HG03558 (cell line): ENCODE results near the gene GPR183.
A peak's percentile ranks its signal among the peaks of the same experiment; 100 is the strongest.

Source experiments
- ATAC-seq: cut with Tn5 transposase; IDR thresholded peaks from one replicate; pipeline ENCODE4 v1.9.1; 2021; ENCODE audit warnings: moderate number of reproducible peaks; ENCODE audit not compliant: unreplicated experiment; ENCODE audit errors: extremely low read depth

Gene GPR183

GRCh38 chr13:99275093-99275469 is 32.1 kb downstream of the GPR183 start:
- no peak for ATAC-seq

GRCh38 chr13:99273128-99273527 is 34.1 kb downstream of the GPR183 start:
- ATAC-seq, result no peak

DNA sequence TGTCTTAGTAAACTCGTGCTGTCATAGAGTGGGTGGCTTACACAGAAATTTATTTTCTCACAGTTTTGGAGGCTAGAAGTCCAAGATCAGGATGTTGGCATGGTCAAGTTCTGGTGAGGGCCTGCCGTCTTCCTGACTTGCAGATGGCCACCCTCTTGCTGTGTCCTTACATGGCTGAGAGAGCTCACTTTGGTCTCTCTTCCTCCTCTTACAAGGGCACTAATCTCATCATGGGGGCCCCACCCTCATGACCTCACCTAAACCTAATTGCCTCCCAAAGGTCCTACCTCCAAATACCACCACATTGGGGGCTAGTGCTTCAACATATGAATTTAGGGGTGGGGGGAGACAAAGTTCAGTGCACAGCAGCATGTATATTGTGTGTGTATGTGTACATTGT is 34.7 kb downstream of the GPR183 start:
- ATAC-seq, result no peak

GRCh38 chr13:99271249-99271648 is 36.0 kb downstream of the GPR183 start:
- ATAC-seq, result no peak

DNA sequence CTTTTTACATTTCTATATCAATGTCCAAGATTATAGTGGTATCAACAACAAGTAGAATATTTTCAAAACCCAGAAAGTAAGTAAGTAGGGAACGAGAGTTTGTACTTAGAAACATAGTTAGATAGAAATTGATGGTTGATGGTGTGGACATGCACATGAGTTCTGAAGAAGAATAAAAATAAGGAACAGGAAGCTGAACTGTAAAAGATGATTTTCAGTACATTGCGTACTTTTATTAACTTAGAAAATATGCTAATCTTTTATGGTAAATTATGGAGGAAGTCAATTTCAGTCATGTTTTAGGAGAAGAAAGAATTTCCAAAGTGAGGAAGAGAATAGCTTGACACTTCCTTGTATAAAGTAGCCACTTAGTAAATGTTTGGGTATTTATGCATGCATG is 36.7 kb downstream of the GPR183 start:
- ATAC-seq, result no peak

DNA sequence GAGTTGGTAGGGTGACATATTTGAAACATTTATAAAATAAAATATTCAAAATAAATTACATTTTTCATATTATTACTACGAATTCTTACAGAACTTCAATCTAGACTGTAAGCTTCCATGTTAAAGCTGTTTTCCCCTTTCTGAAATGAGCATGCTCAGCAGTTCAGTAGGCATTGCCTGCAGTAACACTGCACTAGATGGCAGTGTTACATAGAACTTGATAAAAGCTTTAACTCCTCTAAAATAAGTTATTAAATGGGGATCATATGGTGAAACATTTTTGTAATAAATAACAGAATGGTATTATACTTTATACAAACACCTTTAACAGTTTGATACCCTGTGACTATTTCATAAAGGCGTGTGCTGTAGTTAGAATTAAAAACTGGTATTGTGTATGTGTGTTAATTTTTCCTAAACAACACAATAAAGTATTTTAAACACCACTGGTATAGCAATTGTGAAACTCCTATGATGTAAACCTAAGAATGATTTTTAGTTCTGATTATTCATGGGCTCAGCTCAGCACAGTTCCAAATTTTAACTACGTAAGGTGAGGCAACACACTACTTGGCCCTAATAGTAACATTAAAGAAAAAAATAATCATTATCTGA is 37.5 kb downstream of the GPR183 start:
- ATAC-seq, result peak; percentile 60

DNA sequence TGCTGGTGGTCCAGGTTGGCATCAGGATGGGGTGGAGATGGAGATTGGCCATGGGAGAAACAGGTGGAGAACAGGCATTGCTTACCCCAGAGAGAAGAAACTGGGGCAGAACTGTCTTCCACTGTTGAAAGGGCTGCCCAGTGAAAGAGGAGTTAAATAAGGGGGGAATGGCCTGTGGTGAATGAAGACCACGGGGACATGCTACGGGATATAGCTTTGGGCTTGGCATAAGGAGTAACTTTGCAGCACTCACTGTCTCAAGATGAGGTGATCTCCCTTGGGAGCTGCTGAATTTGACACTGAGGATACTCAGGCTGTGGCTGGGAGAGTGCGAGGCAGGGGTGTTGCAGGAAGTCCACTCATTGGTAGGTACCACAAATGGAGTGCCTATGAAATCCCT is 38.4 kb downstream of the GPR183 start:
- ATAC-seq, result no peak

GRCh38 chr13:99267927-99268326 is 39.3 kb downstream of the GPR183 start:
- ATAC-seq, result no peak

DNA sequence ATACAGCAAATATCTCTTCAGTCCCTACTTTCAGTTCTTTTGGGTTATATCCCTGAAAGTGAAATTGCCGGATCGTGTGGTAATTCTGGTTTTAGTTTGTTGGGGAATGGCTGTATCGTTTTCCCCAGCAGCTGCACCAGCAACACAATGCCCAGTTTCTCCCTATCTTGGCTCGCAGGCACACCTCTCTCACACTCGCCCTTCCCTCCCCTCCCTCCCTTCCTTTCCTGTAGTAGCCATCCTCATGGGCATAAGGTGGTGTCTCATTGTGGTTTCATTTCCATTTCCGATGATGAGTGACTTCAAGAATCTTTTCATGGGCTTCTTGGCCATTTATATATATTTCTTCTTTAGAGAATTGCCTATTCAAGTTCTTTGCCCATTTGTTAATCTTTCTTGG is 40.4 kb downstream of the GPR183 start:
- no peak for ATAC-seq

DNA sequence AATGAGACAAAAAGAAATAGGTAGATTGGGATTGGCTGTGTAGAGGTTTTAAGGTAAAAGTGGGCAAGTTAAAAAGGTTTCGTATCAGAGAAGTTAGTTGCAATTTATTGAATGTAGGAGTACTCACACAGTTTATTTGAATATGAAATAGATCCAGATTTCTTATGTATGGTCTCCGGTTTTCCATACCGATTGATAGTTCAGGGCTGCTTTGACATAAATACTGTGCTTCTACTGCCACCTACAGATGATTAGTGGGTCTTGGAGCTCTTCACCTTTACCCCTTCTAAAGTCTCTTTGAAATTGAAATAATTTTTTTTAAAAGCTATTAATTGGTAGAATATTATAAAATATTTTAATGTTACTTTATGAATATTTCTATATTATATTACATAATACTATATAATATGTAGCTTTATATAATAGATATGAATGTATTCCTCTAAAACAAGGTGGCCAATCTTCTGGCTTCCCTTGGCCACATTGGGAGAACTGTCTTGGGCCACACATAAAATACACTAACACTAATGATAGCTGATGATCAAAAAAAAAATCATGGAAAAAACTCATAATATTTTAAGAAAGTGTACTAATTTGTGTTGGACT is 41.3 kb downstream of the GPR183 start:
- ATAC-seq, result no peak

- ATAC-seq, result no peak
Observed at GRCh38 chr13:99265162-99265800, 41.9 kb downstream of the GPR183 start.

DNA sequence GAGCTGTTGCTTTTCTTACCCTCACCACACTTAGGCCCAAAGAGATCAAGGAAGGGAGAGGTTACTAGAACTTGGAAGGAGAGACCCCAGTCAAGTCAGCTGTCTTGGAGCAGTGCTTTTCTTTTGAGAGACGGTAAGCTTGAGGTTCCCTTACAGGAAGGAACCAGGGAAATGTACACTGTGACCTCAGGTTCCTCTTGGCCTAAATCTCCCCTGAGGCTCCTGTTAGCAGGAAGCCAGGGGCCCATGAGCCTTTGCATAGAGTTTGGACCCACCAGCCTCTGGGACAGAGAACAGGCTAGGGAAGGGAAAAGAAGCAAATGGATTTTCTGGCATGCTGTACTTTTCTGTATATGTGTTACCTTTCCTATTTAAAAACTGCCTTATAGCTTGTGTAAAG is 43.1 kb downstream of the GPR183 start:
- ATAC-seq, result no peak

GRCh38 chr13:99263126-99263785 is 43.9 kb downstream of the GPR183 start:
- no peak for ATAC-seq

DNA sequence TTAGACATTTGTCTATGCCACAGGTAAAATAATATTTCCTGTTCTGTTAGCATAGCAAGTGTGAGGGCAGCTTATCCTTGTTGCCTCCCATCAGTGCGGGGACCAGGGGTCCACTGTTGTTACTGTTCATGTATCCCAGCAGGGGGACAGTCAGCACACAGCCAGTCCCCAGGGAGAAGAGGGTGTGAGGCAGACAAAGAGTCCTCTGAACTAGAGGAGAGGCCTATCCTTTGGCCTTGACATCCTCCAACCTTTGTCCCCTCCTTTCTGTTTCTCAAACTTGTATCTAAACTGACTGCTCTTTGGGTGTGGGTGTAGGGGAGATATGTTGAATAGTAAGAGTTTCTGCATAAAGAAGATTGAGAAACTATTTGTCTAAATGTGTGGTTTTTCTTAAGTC is 46.1 kb downstream of the GPR183 start:
- ATAC-seq, result no peak

GRCh38 chr13:99260216-99260615 is 47.0 kb downstream of the GPR183 start:
- ATAC-seq, result no peak

GRCh38 chr13:99258946-99259345 is 48.3 kb downstream of the GPR183 start:
- no peak for ATAC-seq

DNA sequence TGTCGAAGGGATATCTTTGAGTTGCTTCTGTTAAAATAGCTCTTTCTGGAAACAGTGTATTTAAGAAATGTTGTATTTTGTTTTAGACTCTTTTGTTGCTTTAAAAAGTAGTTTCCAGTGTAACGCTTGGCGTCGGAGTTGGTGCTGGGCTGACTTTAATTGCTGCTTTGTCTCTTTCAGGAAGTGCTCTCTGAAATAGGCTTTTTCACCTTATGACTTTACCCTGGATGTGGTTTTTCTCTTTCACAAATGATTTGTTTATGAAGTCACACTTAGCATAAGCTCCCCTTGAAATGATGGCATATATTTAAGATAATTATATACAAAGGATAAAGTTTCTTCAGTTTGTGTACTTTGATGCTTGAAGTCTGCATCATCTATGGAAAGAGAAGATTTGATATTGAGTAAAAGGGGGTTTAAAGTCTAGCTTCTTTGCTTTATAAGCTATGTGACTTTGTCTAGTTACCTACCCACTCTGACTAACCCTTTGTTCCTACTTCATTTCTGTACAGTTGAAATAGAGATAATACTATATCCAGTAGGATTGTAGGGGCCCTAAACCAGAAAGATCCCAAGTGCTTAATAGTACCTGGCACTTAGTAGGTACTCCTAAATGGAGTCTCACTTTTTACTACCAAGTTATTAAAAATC is 48.9 kb downstream of the GPR183 start, which contains the start of gene GPR18:
Gene GPR18 (minus strand): TSS at position 170 of the 651 bp plus-strand sequence. CDS start 2,507 bp downstream, outside the sequence.
- ATAC-seq, result peak; percentile 96

GRCh38 chr13:99257291-99257690 is 49.9 kb downstream of the GPR183 start:
- no peak for ATAC-seq

- ATAC-seq, result no peak
Observed at GRCh38 chr13:99256709-99257108, 50.5 kb downstream of the GPR183 start.

DNA sequence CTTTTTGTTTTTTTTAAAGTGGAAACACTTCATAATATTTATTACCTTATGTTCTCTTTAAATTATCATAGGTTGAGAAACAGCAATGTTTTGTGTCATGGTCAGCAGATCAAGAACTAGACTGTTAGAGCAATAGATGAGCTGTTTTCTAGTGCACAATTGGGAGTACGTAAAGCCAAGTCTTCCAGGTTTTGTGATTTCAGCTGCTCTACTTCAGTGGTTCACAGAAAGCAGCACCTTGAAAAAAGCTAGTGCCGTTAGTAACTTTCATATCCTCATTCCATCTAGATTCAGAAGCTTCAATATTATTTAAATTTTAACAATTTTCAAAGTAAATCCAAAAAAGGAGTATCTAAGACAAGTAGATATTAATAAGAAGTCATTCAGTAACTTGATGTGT is 50.9 kb downstream of the GPR183 start:
- no peak for ATAC-seq

DNA sequence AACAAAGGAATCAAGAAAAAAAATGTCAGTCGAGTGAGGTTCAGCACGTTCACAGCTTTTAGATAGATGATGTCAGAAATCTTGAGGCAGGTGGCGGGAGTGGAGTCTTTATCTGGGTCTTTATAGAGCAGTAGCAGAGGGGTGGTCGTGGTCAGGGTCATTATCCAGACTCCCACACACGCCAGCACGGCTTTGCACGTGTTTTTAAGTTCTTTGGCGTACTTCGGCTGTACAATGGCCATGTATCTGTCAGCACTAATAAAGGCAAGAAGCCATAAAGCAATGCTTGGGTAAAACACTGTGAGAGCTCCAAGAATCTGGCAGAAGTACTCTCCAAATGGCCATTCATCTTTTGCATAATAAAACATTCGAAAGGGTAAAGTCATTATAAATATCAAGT is 51.9 kb downstream of the GPR183 start:
- ATAC-seq, result no peak
